Stimulated activated CD4-positive, alpha-beta T cell treated with anti-CD3 and anti-CD28 coated beads, TNF-alpha, amount 100 ng/mL, for 48 hours (primary cell): ENCODE data around the gene FEM1B.

Experiments used
- DNase-seq, 3 donors: peaks; one replicate each; pipeline ENCODE4 v3.0.0-alpha.2; 2020; ENCODE audit warnings: low read depth in 3 of 3

FEM1B gene

DNA sequence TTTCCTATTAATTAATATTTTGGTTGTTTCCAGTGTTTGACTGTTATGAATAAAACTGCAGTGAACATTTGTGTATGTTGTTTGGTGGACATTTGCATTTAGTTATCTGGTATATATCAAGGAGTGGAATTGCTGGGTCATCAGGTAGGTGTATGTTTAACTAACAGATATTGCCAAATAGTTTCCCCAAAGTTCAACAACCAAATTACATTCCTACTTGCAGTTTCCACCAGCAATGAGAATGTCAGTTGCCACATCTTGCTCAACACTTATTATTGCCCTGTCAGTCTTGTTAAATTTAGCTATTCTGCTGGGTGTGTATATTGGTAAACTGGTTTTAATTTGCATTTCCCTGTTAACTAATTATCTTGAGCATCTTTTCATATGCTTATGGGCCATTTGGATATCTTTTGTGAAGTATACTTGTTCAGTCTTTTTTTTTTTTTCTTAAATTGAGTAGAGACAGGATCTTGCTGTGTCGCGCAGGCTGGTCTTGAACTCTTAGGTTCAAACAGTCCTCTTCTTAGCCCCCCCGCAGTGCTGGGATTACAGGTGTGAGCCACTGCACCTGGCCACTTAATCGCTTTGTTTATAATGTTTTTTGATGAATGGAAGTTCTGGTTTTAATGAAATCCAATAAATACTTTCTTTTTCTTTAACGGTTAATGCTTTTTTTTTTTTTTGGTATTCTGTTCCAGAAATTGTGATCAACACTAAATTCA lies 7.9 kb downstream of the FEM1B start:
- DNase-seq = no peak

GRCh38 chr15:68286256-68286655 lies 8.7 kb downstream of the FEM1B start:
- DNase-seq = no peak

GRCh38 chr15:68289057-68289456 lies 11.5 kb downstream of the FEM1B start:
- no peak for DNase-seq

GRCh38 chr15:68289621-68290352 lies 12.2 kb downstream of the FEM1B start:
- DNase-seq = no peak

- DNase-seq = no peak
These were observed 13.2 kb downstream of the FEM1B start for GRCh38 chr15:68290715-68291114.

DNA sequence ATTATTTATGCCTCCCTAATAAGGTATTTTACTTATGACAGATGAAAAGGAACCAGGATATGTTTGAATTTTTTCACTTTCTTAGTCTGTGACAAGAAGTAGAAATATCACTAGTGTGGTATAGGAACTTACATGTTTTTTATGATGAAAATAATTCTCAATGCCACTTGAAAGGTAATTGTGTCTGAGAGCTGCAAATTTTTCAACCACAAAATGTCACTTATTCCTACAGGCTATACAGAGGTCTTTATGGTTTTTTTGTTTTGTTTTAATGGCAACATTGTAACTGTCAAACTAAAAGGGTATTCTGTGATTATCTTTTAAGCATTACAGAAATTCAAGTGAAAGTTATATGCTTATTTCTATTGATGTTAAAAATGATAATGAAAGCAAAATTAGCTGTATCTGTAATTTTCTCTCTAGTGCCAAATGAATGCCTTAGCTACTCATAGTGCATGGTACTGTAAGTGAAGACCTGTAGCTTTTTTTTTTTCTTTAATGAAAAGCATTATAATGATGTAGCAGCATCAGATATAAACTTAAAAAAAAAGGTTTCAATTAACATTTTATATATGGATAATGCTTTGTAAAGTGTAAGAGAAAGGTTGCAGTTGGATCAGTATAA lies 14.7 kb downstream of the FEM1B start:
- no peak for DNase-seq

DNA sequence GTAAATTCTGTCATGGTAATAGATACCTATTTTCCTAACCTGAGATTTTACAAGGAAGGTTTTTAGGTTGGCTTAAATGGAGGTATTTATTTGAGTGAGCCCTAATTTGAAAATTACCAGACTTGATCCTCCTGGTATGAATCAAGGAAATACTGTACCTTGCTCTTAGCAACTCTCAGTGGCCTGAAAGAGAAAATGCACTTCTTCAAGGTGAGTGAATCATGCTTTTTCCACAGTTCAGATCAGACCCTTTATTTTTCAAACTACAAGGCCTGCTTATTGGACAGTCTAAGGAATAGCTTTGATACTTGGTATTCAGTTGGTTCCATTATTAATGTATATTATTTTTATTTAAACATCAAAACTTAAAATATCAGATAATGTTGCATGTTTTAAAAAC lies 15.4 kb downstream of the FEM1B start:
- DNase-seq = no peak

DNA sequence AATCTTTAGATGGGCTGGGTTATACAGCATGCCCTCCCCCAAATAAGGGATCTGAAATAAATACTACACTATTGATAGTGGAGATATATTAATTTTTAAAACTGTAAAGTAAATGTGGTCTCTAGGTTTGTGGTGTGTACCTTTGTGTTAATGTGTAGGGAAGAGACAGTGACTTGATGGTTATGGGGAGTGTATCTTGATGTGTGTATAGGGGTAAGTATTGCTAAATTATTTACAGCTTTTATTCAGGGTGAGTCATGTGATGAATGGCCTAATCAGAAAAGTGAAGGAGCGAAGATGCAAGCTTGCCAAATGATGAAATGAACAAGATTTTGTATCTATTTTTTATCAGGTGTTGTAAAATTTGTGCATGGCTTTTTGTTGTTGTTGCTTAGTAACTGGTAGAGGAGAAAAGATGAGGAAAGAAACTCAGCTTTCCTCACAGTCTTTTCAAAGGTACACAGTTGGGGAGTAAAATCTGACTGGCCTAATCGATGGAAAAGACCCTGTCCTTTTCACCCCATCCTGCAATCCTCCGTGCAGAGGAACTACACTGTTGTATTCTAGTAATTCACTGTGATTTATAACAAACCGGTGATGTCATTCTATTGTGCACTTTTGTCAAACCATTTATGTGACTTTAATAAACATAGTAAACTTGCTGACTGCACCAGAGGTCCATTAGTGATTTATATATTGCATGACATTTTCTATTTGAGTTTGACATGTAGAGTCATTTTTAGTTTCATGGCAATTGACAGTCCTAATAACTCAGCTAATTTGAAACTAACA lies 17.7 kb downstream of the FEM1B start:
- no peak for DNase-seq

DNA sequence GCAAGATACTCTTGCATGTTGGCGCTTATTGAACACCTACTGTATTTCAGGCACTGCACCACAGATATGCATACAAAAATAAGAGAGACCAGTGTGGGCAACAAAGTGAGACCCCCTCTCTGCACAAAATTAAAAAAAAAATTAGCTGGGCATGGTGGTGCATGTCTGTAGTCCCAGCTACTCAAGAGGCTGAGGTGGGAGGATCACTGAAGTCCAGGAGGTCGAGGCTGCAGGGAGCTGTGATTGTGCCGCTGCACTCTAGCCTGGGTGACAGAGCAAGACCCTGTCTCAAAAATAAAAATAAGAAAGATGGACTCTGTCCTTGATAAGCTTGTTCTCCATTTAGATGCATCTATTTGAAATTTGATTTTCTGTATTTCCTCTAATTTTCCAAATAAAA lies 20.8 kb downstream of the FEM1B start:
- DNase-seq = no peak

- no peak for DNase-seq
These were observed 21.4 kb downstream of the FEM1B start for GRCh38 chr15:68298882-68299381.

- DNase-seq = no peak
These were observed 21.9 kb downstream of the FEM1B start for GRCh38 chr15:68299436-68299835.

GRCh38 chr15:68300115-68300940 lies 22.8 kb downstream of the FEM1B start:
- no peak for DNase-seq

DNA sequence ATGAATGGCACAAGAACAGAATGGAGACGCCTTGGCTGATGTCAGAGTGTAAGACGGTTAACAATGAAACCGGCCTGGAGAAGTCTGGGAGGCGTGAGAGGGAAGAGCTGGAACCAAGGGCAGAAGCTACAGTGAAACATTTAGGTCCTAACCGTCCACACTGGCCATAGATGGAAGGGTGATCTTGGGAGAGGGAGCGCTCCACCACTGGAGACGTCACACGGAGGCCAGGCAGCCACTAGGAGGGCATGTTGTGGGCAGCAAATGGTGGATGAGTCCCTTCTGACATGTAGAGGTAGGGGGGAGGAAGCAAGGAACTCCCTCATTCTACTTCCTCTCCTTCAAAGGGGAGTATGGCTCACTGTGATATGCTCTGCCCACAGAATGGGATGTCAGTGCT lies 23.8 kb downstream of the FEM1B start:
- no peak for DNase-seq

- no peak for DNase-seq
These were observed 25.2 kb downstream of the FEM1B start for GRCh38 chr15:68302729-68303128.

- DNase-seq = no peak
These were observed 25.6 kb downstream of the FEM1B start for GRCh38 chr15:68303134-68303533.

DNA sequence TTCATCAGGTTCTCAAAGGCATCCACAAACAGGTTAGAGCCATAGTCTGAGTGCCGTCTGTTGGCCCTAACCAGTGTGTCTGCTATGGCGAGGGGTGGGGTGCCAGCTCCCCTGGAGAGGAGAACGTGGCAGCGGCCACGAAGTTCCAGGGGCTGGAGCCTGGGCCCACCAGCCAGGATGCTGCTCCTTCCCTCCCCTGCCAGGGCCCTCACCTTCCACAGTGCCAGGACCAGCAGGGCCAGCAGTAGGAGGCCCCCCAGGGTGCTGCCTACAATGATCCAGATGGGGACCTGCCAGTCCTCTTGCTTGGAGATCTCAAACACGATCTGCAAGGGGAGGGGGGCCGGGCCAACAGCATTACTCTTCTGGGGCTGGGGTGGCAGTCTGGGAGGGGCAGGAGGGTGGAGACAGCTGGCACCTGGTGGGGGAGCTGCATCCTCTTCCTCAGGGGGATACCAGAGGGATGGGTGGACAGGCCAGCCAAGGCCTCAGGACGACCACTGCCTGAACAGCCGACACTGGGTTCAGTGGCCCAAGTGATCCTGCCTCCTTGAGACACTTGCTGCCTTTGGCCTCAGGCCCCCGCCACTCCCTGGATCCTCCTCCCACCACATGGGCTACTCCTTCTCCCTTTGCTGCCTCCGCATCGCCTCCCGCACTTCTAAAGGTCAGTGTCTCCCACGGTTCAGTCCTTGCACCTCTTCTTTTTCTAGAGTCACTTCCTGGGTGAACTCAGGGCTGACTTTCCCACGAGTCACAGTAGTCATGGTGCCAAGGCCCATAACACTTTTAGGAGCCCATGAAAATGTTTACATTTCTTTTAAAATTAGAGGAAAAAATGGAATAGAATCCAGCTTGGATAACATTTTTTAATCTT lies 26.3 kb downstream of the FEM1B start:
- DNase-seq = no peak

DNA sequence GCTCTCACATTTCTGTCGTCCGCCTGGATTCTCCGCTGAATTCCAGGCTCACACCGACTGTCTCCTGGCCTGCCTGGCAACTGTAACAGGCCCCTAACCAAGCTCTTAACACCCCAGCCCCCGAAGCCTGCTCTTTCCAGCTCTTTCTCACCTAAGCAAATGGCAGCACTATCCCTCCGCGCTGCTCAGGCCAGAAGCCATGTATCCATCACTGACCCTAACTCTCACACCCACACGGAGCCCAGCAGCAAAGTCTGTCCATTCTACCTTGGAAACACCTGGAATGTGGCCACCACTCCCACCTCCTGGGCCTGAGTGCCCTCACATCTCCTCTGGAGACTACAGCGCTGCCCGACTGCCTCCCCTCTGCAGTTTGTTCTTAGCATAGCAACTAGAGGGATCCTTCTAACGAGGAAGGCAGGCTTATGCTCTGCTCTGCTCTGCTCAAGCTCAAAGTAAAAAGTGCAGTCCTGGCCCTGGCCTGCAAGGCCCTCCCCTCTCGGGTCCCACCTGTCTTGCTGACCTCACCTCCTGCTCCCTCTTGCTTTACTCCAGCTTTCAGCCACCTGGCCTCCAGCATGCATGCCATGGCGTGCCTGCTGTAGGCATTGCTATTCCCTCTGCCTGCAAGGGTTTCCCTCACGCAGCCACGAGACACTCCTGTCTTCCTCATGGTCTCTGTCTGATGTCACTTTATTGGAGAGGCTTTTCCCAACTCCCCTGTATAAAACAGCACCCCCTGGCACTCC lies 27.2 kb downstream of the FEM1B start:
- DNase-seq = no peak

DNA sequence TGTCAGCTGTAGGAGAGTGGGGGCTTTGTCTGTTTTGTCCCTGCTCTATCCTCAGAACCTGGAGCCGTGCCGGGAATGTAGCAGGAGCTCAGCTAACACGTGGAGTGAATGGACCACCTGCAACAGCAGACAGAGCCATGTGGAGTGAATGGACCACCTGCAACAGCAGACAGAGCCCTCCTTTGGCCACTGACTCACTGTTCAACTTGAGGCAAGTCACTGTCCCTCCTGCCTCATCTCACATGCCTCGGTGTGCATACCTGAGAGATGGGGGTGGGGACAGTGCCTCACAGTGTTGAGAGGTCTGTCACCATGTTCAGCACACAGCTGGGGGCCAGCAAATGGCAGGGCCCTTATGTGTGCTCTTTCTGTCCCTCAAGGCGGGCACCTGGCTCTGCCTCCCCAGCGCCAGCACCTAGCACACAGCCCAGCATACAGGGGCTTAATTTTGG lies 27.9 kb downstream of the FEM1B start:
- no peak for DNase-seq
